HepG2 (cell line): ENCODE data around the gene GZF1. TPM values are rescaled to one million over a fixed set of nuclear protein-coding genes. Genes with fewer than 3 reads are reported as not detected.

Experiments
- DMAP1 ChIP-seq: IDR thresholded peaks from 2 replicates; pipeline ENCODE4 v1.6.1; 2016
- GATAD2A ChIP-seq: IDR thresholded peaks from 2 replicates; pipeline ENCODE4 v1.6.1; 2016
- GMEB2 ChIP-seq: IDR thresholded peaks from 2 replicates; pipeline ENCODE4 v1.6.1; 2016; ENCODE audit warnings: missing biosample characterization, missing genetic modification reagents, low read depth
- IKZF5 ChIP-seq: IDR thresholded peaks from 2 replicates; pipeline ENCODE4 v1.6.1; 2018; ENCODE audit warnings: missing genetic modification reagents, mild to moderate bottlenecking, missing compliant biosample characterization
- MIXL1 ChIP-seq: IDR thresholded peaks from 2 replicates; pipeline ENCODE4 v1.6.1; 2016
- NPAS2 ChIP-seq: sonication (generic); formaldehyde crosslinking; IDR thresholded peaks from 2 replicates; pipeline ENCODE4 v1.8.0; 2022; ENCODE audit warnings: mild to moderate bottlenecking, missing genetic modification reagents, borderline replicate concordance
- POLR2A ChIP-seq, 2 experiments: IDR thresholded peaks; 2 replicates each; pipeline ENCODE4 v1.6.1; 2011; ENCODE audit warnings: low read depth in 2 of 2, low read length in 2 of 2, mild to moderate bottlenecking in 1 of 2, moderate library complexity in 1 of 2; ENCODE audit not compliant: insufficient read depth in 1 of 2
- PTBP1 ChIP-seq: fragments of 200-400 bp; formaldehyde crosslinking; IDR thresholded peaks from 2 replicates; pipeline ENCODE4 v1.6.1; 2018; ENCODE audit warnings: low read length, low read depth; ENCODE audit not compliant: poor library complexity, severe bottlenecking
- SOX13 ChIP-seq, 3 experiments: fragments of 450-650 bp in 1 of 3; sonication (generic) in 1 of 3; formaldehyde crosslinking in 1 of 3; IDR thresholded peaks in 2 of 3; conservative IDR thresholded peaks in 1 of 3; 2 replicates each; pipeline versions ENCODE4 v1.5.0 to v1.6.1; 2016 to 2020; ENCODE audit warnings: antibody characterized with exemption in 1 of 3, mild to moderate bottlenecking in 1 of 3, missing compliant biosample characterization in 1 of 3, missing genetic modification reagents in 1 of 3, moderate library complexity in 1 of 3
- SSRP1 ChIP-seq: IDR thresholded peaks from 2 replicates; pipeline ENCODE4 v1.6.1; 2016; ENCODE audit warnings: control low read depth
- ZFP91 ChIP-seq: sonication (generic); formaldehyde crosslinking; IDR thresholded peaks from 2 replicates; pipeline ENCODE4 v1.9.0; 2022; ENCODE audit warnings: missing genetic modification reagents, mild to moderate bottlenecking, borderline replicate concordance
- ZNF101 ChIP-seq: sonication (generic); formaldehyde crosslinking; IDR thresholded peaks from 2 replicates; pipeline ENCODE4 v1.4.0; 2020; ENCODE audit warnings: mild to moderate bottlenecking, low read depth, missing genetic modification reagents, borderline replicate concordance
- ZNF160 ChIP-seq: sonication (generic); formaldehyde crosslinking; IDR thresholded peaks from 2 replicates; pipeline ENCODE4 v1.8.0; 2022; ENCODE audit warnings: mild to moderate bottlenecking, inconsistent platforms, missing genetic modification reagents
- ZNF17 ChIP-seq: sonication (generic); formaldehyde crosslinking; IDR thresholded peaks from 2 replicates; pipeline ENCODE4 v1.5.0; 2020; ENCODE audit warnings: mild to moderate bottlenecking, missing genetic modification reagents
- ZNF180 ChIP-seq: sonication (generic); formaldehyde crosslinking; IDR thresholded peaks from 2 replicates; pipeline ENCODE4 v1.4.0; 2020; ENCODE audit warnings: low read depth, missing genetic modification reagents, borderline replicate concordance
- ZNF260 ChIP-seq: sonication (generic); formaldehyde crosslinking; IDR thresholded peaks from 2 replicates; pipeline ENCODE4 v1.4.0; 2020; ENCODE audit warnings: missing genetic modification reagents, low read depth, mild to moderate bottlenecking, borderline replicate concordance
- ZNF44 ChIP-seq: sonication (generic); formaldehyde crosslinking; IDR thresholded peaks from 2 replicates; pipeline ENCODE4 v1.5.1; 2020; ENCODE audit warnings: mild to moderate bottlenecking, missing genetic modification reagents
- ZNF441 ChIP-seq: sonication (generic); formaldehyde crosslinking; IDR thresholded peaks from 2 replicates; pipeline ENCODE4 v1.7.0; 2021; ENCODE audit warnings: missing genetic modification reagents, borderline replicate concordance
- ZNF460 ChIP-seq: sonication (generic); formaldehyde crosslinking; IDR thresholded peaks from 2 replicates; pipeline ENCODE4 v1.5.1; 2020; ENCODE audit warnings: missing genetic modification reagents, mild to moderate bottlenecking, borderline replicate concordance
- ZNF557 ChIP-seq: sonication (generic); formaldehyde crosslinking; IDR thresholded peaks from 2 replicates; pipeline ENCODE4 v1.4.0; 2020; ENCODE audit warnings: missing genetic modification reagents
- ZNF589 ChIP-seq: sonication (generic); formaldehyde crosslinking; conservative IDR thresholded peaks from 2 replicates; pipeline ENCODE4 v1.8.0; 2022; ENCODE audit warnings: mild to moderate bottlenecking, moderate library complexity, missing genetic modification reagents
- ZNF652 ChIP-seq: IDR thresholded peaks from 2 replicates; pipeline ENCODE4 v1.6.1; 2016; ENCODE audit warnings: low read depth, borderline replicate concordance
- ZXDC ChIP-seq: sonication (generic); formaldehyde crosslinking; IDR thresholded peaks from 2 replicates; pipeline ENCODE4 v1.5.0; 2020; ENCODE audit warnings: mild to moderate bottlenecking, missing genetic modification reagents
- polyA plus RNA-seq, 8 experiments: library from polyadenylated mRNA; depleted of rRNA in 3 of 8; stranded (reverse) in 7 of 8; unstranded in 1 of 8; fragments of >200 nt; fragmentation: Illumina TruSeq in 4 of 8; extraction: Trizol in 4 of 8; gene quantifications; 2 replicates each; pipeline versions ENCODE4 v1.2.1 to v1.2.3, GENCODE V29; 2011 to 2016; ENCODE audit warnings: low read depth in 4 of 8, missing spikeins in 1 of 8, mixed read lengths in 1 of 8; ENCODE audit not compliant: insufficient read depth in 1 of 8
- total RNA-seq, 5 experiments: library from RNA; depleted of rRNA; stranded (reverse); fragments of >200 nt; fragmentation: Illumina TruSeq; extraction: Trizol; gene quantifications; 2 replicates each; pipeline ENCODE4 v1.2.3, GENCODE V29; 2016; ENCODE audit warnings: low read depth in 1 of 5

GZF1 gene
- total and polyA plus RNA-seq, 2 of the 13 experiments (the other 11 are each of a cell fraction or from before 2014, with no cell fraction given): 16.9 to 26.0 TPM

GRCh38 chr20:23350196-23350903 is 11.6 kb upstream of the GZF1 start, which contains the start of gene NXT1 (continued):
- TF ChIP-seq GMEB2 (CRISPR knock-in tag) (0 out of 2 replicates have a peak, but pooled peaks have one; percentile 57), ZNF180 (no peak), ZNF17 (CRISPR knock-in tag) (no peak), NPAS2 (CRISPR knock-in tag) (no peak), ZXDC (CRISPR knock-in tag) (no peak; the same call in 1 of the 2 replicates), ZNF260 (CRISPR knock-in tag) (no peak), ZFP91 (CRISPR knock-in tag) (peak; percentile 94), MIXL1 (peak; percentile 53; the same call in 1 of the 2 replicates), ZNF160 (CRISPR knock-in tag) (0 out of 2 replicates have a peak, but pooled peaks have one; percentile 11), SOX13 (IDR thresholded peaks at IDR 0.05) (peak; percentile 10; the same call in 1 of the 2 replicates), SOX13 (CRISPR knock-in tag; conservative IDR thresholded peaks at IDR 0.05 in 1 of 2, IDR thresholded peaks at IDR 0.05 in 1 of 2) (peak; percentile 32 to 45; a peak in 2 of 4 replicates), DMAP1 (peak; percentile 97), ZNF44 (CRISPR knock-in tag) (peak; percentile 49; the same call in 1 of the 2 replicates), SSRP1 (CRISPR knock-in tag) (0 out of 2 replicates have a peak, but pooled peaks have one; percentile 58), ZNF589 (CRISPR knock-in tag) (no peak), GATAD2A (peak; percentile 71), POLR2A (IDR thresholded peaks at IDR 0.05; ENCODE audit: insufficient read depth in 1 of 2, low read depth in 2 of 2, low read length in 2 of 2) (peak; percentile 82 to 93), ZNF441 (CRISPR knock-in tag) (no peak), ZNF101 (no peak), ZNF460 (CRISPR knock-in tag) (no peak), ZNF557 (CRISPR knock-in tag) (0 out of 2 replicates have a peak, but pooled peaks have one; percentile 16), IKZF5 (CRISPR knock-in tag) (peak; percentile 91), PTBP1 (peak; percentile 94), ZNF652 (CRISPR knock-in tag) (no peak; the same call in none of the 2 replicates)
